H9 (cell line): ENCODE data around the gene TPPP3. TPM values are rescaled to one million over a fixed set of nuclear protein-coding genes. Genes with fewer than 3 reads are reported as not detected.

Experiments
- DNase-seq: peaks from one replicate; pipeline ENCODE4 v3.0.0-alpha.2; 2017
- H2AFZ ChIP-seq: one replicate; pipeline ENCODE4 v1.6.1; 2013; ENCODE audit warnings: mild to moderate bottlenecking, low read length, control low read depth, moderate library complexity
- H2AK5ac ChIP-seq: 2 replicates; pipeline ENCODE4 v1.6.1; 2013; ENCODE audit warnings: low read length, control low read depth, mixed read lengths; ENCODE audit not compliant: insufficient read length
- H2BK120ac ChIP-seq: one replicate; pipeline ENCODE4 v1.6.1; 2013; ENCODE audit warnings: low read depth, mild to moderate bottlenecking, low read length, control low read depth, inconsistent platforms; ENCODE audit not compliant: poor library complexity, severe bottlenecking
- H2BK12ac ChIP-seq: 2 replicates; pipeline ENCODE4 v1.6.1; 2013; ENCODE audit warnings: low read length, control low read depth, mixed read lengths, low read depth; ENCODE audit not compliant: insufficient read length
- H2BK15ac ChIP-seq: 2 replicates; pipeline ENCODE4 v1.6.1; 2013; ENCODE audit warnings: low read depth, low read length, control low read depth
- H2BK20ac ChIP-seq: one replicate; pipeline ENCODE4 v1.6.1; 2013; ENCODE audit warnings: low read depth, mild to moderate bottlenecking, low read length, control low read depth, inconsistent platforms; ENCODE audit not compliant: poor library complexity, severe bottlenecking
- H2BK5ac ChIP-seq: 2 replicates; pipeline ENCODE4 v1.6.1; 2013; ENCODE audit warnings: low read length, control low read depth, mixed read lengths; ENCODE audit not compliant: insufficient read length
- H3K14ac ChIP-seq: 2 replicates; pipeline ENCODE4 v1.6.1; 2013; ENCODE audit warnings: low read length, control low read depth; ENCODE audit not compliant: insufficient read depth
- H3K18ac ChIP-seq: 2 replicates; pipeline ENCODE4 v1.6.1; 2013; ENCODE audit warnings: low read depth, mild to moderate bottlenecking, mixed read lengths, low read length, control low read depth; ENCODE audit not compliant: insufficient read length
- H3K23ac ChIP-seq: 2 replicates; pipeline ENCODE4 v1.6.1; 2013; ENCODE audit warnings: low read length, control low read depth, mixed read lengths, low read depth; ENCODE audit not compliant: insufficient read length
- H3K23me2 ChIP-seq: 2 replicates; pipeline ENCODE4 v1.6.1; 2013; ENCODE audit warnings: low read depth, mild to moderate bottlenecking, mixed read lengths, low read length, control low read depth; ENCODE audit not compliant: insufficient read length, poor library complexity, severe bottlenecking
- H3K27ac ChIP-seq: 2 replicates; pipeline ENCODE4 v1.5.1; 2013; ENCODE audit warnings: low read length, control low read depth, mixed read lengths, low read depth; ENCODE audit not compliant: insufficient read length
- H3K27me3 ChIP-seq: 2 replicates; pipeline ENCODE4 v1.6.1; 2013; ENCODE audit warnings: low read length, control low read depth, inconsistent platforms; ENCODE audit not compliant: insufficient read depth
- H3K4ac ChIP-seq: 2 replicates; pipeline ENCODE4 v1.6.1; 2013; ENCODE audit warnings: low read depth, mild to moderate bottlenecking, control low read depth, inconsistent platforms, low read length, moderate library complexity
- H3K4me1 ChIP-seq: 2 replicates; pipeline ENCODE4 v1.6.1; 2013; ENCODE audit warnings: low read length, control low read depth, inconsistent platforms; ENCODE audit not compliant: insufficient read depth
- H3K4me2 ChIP-seq: 2 replicates; pipeline ENCODE4 v1.6.1; 2013; ENCODE audit warnings: low read length, control low read depth, mixed read lengths; ENCODE audit not compliant: insufficient read length, insufficient read depth
- H3K56ac ChIP-seq: 2 replicates; pipeline ENCODE4 v1.6.1; 2013; ENCODE audit warnings: low read depth, mild to moderate bottlenecking, mixed read lengths, low read length, control low read depth; ENCODE audit not compliant: insufficient read length
- H3K79me1 ChIP-seq: 2 replicates; pipeline ENCODE4 v1.6.1; 2013; ENCODE audit warnings: low read depth, mild to moderate bottlenecking, moderate library complexity, low read length, control low read depth, inconsistent platforms; ENCODE audit not compliant: insufficient read depth, poor library complexity, severe bottlenecking
- H3K79me2 ChIP-seq: 2 replicates; pipeline ENCODE4 v1.6.1; 2013; ENCODE audit warnings: low read length, control low read depth, inconsistent platforms; ENCODE audit not compliant: insufficient read depth
- H3K9ac ChIP-seq: 2 replicates; pipeline ENCODE4 v1.6.1; 2013; ENCODE audit warnings: low read length, control low read depth, mixed read lengths; ENCODE audit not compliant: insufficient read length; ENCODE audit errors: extremely low read depth
- H3K9me3 ChIP-seq: one replicate; pipeline ENCODE4 v1.6.1; 2013; ENCODE audit warnings: low read depth, low read length, inconsistent platforms; ENCODE audit not compliant: control insufficient read depth
- H3T11ph ChIP-seq: one replicate; pipeline ENCODE4 v1.6.1; 2013; ENCODE audit warnings: mild to moderate bottlenecking, low read length, control low read depth, inconsistent platforms
- H4K20me1 ChIP-seq: one replicate; pipeline ENCODE4 v1.6.1; 2013; ENCODE audit not compliant: control insufficient read depth, insufficient read length, insufficient read depth
- H4K5ac ChIP-seq: 2 replicates; pipeline ENCODE4 v1.6.1; 2013; ENCODE audit warnings: low read depth, mild to moderate bottlenecking, mixed read lengths, low read length, control low read depth; ENCODE audit not compliant: insufficient read length
- H4K8ac ChIP-seq: replicated peaks from 2 replicates; pipeline ENCODE4 v1.6.1; 2013; ENCODE audit warnings: low read length, control low read depth, mixed read lengths, low read depth; ENCODE audit not compliant: insufficient read length
- H4K91ac ChIP-seq: 2 replicates; pipeline ENCODE4 v1.6.1; 2013; ENCODE audit warnings: low read depth, mild to moderate bottlenecking, moderate library complexity, mixed read lengths, low read length, control low read depth; ENCODE audit not compliant: insufficient read length
- H3K27ac Mint-ChIP-seq, 3 experiments: 2 replicates in 2 of 3; 3 replicates in 1 of 3; pipeline ENCODE4 v1.8.0; 2020 to 2021; ENCODE audit warnings: mixed read lengths in 3 of 3, mild to moderate bottlenecking in 1 of 3, moderate library complexity in 1 of 3
- H3K27me3 Mint-ChIP-seq: 2 replicates; pipeline ENCODE4 v1.8.0; 2021; ENCODE audit warnings: low read depth, mild to moderate bottlenecking, moderate library complexity, mixed read lengths
- H3K36me3 Mint-ChIP-seq, 3 experiments: 2 replicates in 2 of 3; 3 replicates in 1 of 3; pipeline ENCODE4 v1.8.0; 2020 to 2021; ENCODE audit warnings: low read depth in 3 of 3, mixed read lengths in 3 of 3; ENCODE audit not compliant: insufficient read depth in 1 of 3
- H3K4me1 Mint-ChIP-seq, 2 experiments: 2 replicates each; pipeline ENCODE4 v1.8.0; 2020; ENCODE audit warnings: mixed read lengths in 2 of 2
- H3K4me3 Mint-ChIP-seq, 2 experiments: 2 replicates in 1 of 2; 3 replicates in 1 of 2; pipeline ENCODE4 v1.8.0; 2020 to 2021; ENCODE audit warnings: mild to moderate bottlenecking in 2 of 2, mixed read lengths in 2 of 2, moderate library complexity in 1 of 2
- H3K9me3 Mint-ChIP-seq, 2 experiments: 2 replicates in 1 of 2; 3 replicates in 1 of 2; pipeline ENCODE4 v1.8.0; 2020; ENCODE audit warnings: mild to moderate bottlenecking in 2 of 2, mixed read lengths in 2 of 2, moderate library complexity in 1 of 2
- WGBS: extraction: QIAGEN DNeasy Blood & Tissue Kit; methylation state at CpG from one replicate; pipeline ENCODE4 v1.1.7; 2013; ENCODE audit warnings: missing lambda C conversion rate, low lambda C conversion rate, mixed read lengths; ENCODE audit not compliant: insufficient read length; ENCODE audit errors: extremely low coverage; 5-methylcytosine and 5-hydroxymethylcytosine counted together
- total RNA-seq: library from RNA; stranded (reverse); gene quantifications from 2 replicates; pipeline ENCODE4 v1.2.1, GENCODE V29; 2021
- TF ChIP-seq, protein P1 (sequence below): fragments of 200-600 bp; sonication (generic); conservative IDR thresholded peaks from 3 replicates; pipeline ENCODE4 v1.8.0; 2021; ENCODE audit warnings: antibody characterized with exemption, mild to moderate bottlenecking

The TPPP3 gene
- total RNA-seq, 1 experiment from 2014 or later: 0.79 TPM

DNA sequence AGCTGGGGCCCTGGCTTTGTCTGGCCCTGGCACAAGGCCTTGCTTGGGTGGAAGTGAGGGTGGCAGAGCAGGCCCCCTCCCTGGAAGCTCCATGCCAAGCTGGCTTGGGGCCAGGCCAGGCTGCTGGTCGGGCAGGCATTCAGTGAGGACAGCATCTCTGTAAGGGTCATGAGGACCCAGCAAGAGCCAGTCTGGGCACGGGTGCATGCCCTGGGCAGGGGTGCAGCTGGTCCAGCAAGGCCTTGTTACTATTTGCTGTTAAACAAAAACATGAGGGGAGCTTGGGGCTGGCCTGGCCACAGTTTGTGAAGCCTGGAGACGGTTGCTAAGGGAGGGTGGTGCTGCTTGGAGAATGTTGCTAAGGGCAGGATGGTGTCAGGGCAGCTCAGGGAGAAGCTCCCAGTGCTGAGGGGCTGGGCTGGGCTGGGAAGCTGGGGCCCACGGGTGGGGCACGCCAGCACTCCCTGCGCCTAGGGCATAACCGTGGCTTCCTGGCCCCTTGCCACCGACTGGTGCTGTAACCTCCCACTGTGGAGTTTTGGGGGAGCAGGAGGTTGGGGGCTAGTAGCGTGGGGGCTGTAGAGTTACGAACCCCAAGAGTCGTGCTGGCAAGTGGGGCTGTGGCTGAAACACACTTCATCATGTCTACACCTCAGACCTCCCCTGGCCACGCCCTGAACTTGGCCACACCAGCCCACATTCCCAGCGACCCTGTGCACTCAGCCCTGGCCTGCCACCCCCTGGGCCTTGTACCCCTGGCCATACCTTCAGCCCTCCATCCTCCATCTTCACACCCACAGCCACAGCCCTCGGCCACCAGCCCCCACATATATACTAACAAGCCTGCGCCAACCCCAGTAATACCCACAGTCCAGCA lies 1.6 kb downstream of the TPPP3 start:
- Histone ChIP-seq H2AK5ac (no peak overlapping the region), H2BK15ac (no peak overlapping the region), H3K18ac (peak overlapping the region; percentile 7), H3K9me3 (no peaks in the 10 kb centered on the region), H2AFZ (no peak overlapping the region), H4K5ac (no peak overlapping the region), H3K79me2 (no peaks in the 10 kb centered on the region), H3K4me2 (no peak overlapping the region), H3K4me1 (peaks cover 4% of the 10 kb centered on the region; the same call in 1 of the 2 replicates), H3K23me2 (peaks cover 3% of the 10 kb centered on the region), H2BK5ac (no peak overlapping the region), H2BK12ac (no peak overlapping the region), H3K27ac (no peak overlapping the region), H3K27me3 (peaks cover 25% of the 10 kb centered on the region; the same call in 1 of the 2 replicates), H4K20me1 (no peaks in the 10 kb centered on the region), H3K79me1 (no peaks in the 10 kb centered on the region), H3K4ac (no peak overlapping the region), H3K14ac (no peak overlapping the region), H2BK120ac (no peak overlapping the region), H4K91ac (no peak overlapping the region), H3K23ac (no peak overlapping the region), H4K8ac (no peak overlapping the region), H3K56ac (no peak overlapping the region), H3K9ac (no peak overlapping the region), H3T11ph (no peak overlapping the region), H2BK20ac (no peak overlapping the region)
- no peak for DNase-seq
- Mint-ChIP-seq H3K9me3 (no peaks in the 10 kb centered on the region), H3K27ac (no peak overlapping the region), H3K36me3 (no peaks in the 10 kb centered on the region), H3K4me1 (peaks cover 27 to 41% of the 10 kb centered on the region in 2 experiments), H3K27me3 (peaks cover 76% of the 10 kb centered on the region), H3K4me3 (peak overlapping the region in 1 of 2 experiments; percentile 46; a peak in 2 of 5 replicates)
- no CpG with 5 or more reads among the region's 15 CpGs for WGBS
- TF ChIP-seq, protein P1, sequence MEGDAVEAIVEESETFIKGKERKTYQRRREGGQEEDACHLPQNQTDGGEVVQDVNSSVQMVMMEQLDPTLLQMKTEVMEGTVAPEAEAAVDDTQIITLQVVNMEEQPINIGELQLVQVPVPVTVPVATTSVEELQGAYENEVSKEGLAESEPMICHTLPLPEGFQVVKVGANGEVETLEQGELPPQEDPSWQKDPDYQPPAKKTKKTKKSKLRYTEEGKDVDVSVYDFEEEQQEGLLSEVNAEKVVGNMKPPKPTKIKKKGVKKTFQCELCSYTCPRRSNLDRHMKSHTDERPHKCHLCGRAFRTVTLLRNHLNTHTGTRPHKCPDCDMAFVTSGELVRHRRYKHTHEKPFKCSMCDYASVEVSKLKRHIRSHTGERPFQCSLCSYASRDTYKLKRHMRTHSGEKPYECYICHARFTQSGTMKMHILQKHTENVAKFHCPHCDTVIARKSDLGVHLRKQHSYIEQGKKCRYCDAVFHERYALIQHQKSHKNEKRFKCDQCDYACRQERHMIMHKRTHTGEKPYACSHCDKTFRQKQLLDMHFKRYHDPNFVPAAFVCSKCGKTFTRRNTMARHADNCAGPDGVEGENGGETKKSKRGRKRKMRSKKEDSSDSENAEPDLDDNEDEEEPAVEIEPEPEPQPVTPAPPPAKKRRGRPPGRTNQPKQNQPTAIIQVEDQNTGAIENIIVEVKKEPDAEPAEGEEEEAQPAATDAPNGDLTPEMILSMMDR: no peak
